Breast epithelium (tissue), 3 donors: ENCODE results near the gene COL7A1.

ENCODE experiments used
- POLR2A ChIP-seq: fragments of 450-650 bp; IDR thresholded peaks from one replicate; pipeline ENCODE4 v1.6.1; 2016; ENCODE audit warnings: antibody characterized with exemption, mild to moderate bottlenecking, moderate library complexity
- POLR2AphosphoS5 ChIP-seq, 3 donors: sonication (generic); formaldehyde crosslinking; IDR thresholded peaks; one replicate each; pipeline ENCODE4 v1.6.1; 2017; ENCODE audit warnings: antibody characterized with exemption in 3 of 3
- TF ChIP-seq, protein P1 (sequence below), 3 donors: fragments of 450-650 bp; IDR thresholded peaks; one replicate each; pipeline ENCODE4 v1.5.1; 2016 to 2017; ENCODE audit warnings: antibody characterized with exemption in 3 of 3, mild to moderate bottlenecking in 3 of 3, moderate library complexity in 3 of 3

DNA sequence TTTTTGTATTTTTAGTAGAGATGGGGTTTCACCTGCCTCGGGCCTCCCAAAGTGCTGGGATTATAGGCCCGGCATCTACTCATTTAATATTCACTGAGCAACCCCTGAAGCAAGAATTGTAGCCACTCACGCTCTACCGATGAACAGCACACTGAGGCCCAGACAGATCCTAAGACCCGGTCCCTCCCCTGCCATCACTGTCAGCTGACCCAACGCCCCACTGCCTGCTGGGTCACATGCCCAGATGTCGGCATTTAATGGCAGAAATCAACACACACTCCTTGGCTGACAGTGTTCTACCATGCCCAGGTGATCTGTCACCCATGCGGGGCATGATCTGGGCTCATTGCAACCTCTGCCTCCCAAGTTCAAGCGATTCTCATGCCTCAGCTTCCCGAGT is 29.6 kb upstream of the COL7A1 start:
- no peak for TF ChIP-seq POLR2A
- TF ChIP-seq, protein P1, sequence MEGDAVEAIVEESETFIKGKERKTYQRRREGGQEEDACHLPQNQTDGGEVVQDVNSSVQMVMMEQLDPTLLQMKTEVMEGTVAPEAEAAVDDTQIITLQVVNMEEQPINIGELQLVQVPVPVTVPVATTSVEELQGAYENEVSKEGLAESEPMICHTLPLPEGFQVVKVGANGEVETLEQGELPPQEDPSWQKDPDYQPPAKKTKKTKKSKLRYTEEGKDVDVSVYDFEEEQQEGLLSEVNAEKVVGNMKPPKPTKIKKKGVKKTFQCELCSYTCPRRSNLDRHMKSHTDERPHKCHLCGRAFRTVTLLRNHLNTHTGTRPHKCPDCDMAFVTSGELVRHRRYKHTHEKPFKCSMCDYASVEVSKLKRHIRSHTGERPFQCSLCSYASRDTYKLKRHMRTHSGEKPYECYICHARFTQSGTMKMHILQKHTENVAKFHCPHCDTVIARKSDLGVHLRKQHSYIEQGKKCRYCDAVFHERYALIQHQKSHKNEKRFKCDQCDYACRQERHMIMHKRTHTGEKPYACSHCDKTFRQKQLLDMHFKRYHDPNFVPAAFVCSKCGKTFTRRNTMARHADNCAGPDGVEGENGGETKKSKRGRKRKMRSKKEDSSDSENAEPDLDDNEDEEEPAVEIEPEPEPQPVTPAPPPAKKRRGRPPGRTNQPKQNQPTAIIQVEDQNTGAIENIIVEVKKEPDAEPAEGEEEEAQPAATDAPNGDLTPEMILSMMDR (IDR thresholded peaks at IDR 0.05): no peak
- TF ChIP-seq POLR2AphosphoS5 (IDR thresholded peaks at IDR 0.05): no peak
